C4-2B (cell line): ENCODE data around the gene ACSM3.

ENCODE experiments used
- CTCF ChIP-seq: fragments of 450-650 bp; conservative IDR thresholded peaks from 2 replicates; pipeline ENCODE4 v1.5.1; 2017; ENCODE audit warnings: mild to moderate bottlenecking
- ZFX ChIP-seq: fragments of 450-650 bp; IDR thresholded peaks from 2 replicates; pipeline ENCODE4 v1.6.1; 2017

GRCh38 chr16:20720251-20720650 is 43.6 kb upstream of the ACSM3 start:
- TF ChIP-seq CTCF (no peak), ZFX (no peak)
